Measurements from ENCODE around the gene PCDH19. TPM values are rescaled to one million over a fixed set of nuclear protein-coding genes. Genes with fewer than 3 reads are reported as not detected.

PCDH19 gene
- total and polyA plus RNA-seq, 2 of the 13 experiments (the other 11 are each of a cell fraction or from before 2014, with no cell fraction given), result 0.02 to 0.09 TPM

DNA sequence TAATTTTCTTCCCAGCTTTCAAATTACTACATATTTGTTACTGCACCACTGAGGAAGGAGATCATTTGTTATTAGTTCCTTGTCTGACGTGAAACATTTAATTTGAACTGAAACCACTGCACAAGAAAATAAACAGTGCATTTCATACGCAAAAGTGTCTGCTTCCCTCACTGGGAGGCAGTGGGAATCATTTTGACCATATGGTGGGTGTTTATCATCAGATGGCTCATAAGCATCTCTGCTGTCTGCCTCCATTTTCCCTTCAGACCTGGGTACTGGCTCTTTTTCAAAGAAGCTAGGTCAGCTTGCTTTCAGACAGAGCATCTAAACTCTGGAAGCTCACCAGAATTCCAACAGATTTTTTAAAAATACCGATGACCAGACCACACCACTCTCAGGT, 135.2 kb downstream of the PCDH19 start:
- in situ Hi-C loops (cut with HindIII; ENCODE audit: extremely low pct_ligation_motif_present, low pct_unique_long_range_greater_than_20kb), result no loop called here
- no peak for TF ChIP-seq ZNF556 (CRISPR knock-in tag; IDR thresholded peaks at IDR 0.05; ENCODE audit: borderline replicate concordance)
- no peak for TF ChIP-seq ZNF75D (CRISPR knock-in tag; IDR thresholded peaks at IDR 0.05; ENCODE audit: borderline replicate concordance)
- TF ChIP-seq, protein P1, sequence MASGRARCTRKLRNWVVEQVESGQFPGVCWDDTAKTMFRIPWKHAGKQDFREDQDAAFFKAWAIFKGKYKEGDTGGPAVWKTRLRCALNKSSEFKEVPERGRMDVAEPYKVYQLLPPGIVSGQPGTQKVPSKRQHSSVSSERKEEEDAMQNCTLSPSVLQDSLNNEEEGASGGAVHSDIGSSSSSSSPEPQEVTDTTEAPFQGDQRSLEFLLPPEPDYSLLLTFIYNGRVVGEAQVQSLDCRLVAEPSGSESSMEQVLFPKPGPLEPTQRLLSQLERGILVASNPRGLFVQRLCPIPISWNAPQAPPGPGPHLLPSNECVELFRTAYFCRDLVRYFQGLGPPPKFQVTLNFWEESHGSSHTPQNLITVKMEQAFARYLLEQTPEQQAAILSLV (CRISPR knock-in tag; IDR thresholded peaks at IDR 0.05; ENCODE audit: borderline replicate concordance), result no peak
- BruUV-seq (replicated peaks), result no TSS peak

GRCh38 chrX:100265179-100265578, 144.9 kb downstream of the PCDH19 start:
- no peaks in the 10 kb centered on the region for H4K20me1 ChIP-seq (ENCODE audit: insufficient read depth, low read length)
- BruUV-seq (replicated peaks), result no TSS peak
- no peaks in the 10 kb centered on the region for H3K4me1 ChIP-seq (ENCODE audit: insufficient read depth, low read length)
- intact Hi-C loops (cut with micrococcal nuclease; ENCODE audit: unreplicated experiment) (no loop called here), in situ Hi-C loops (cut with HindIII; ENCODE audit: extremely low pct_ligation_motif_present, low pct_unique_long_range_greater_than_20kb) (no loop called here)
- TF ChIP-seq PCBP1 (IDR thresholded peaks at IDR 0.05; ENCODE audit: borderline replicate concordance, low read depth, low read length) (no peak), MNT (IDR thresholded peaks at IDR 0.05) (no peak), ZNF607 (CRISPR knock-in tag; IDR thresholded peaks at IDR 0.05; ENCODE audit: borderline replicate concordance) (no peak)
- H3K9me3 ChIP-seq (ENCODE audit: low read length), result no peaks in the 10 kb centered on the region
- no peak overlapping the region for H2AFZ ChIP-seq (ENCODE audit: low read length)
- H3K4me2 ChIP-seq (ENCODE audit: low read depth, low read length), result no peak overlapping the region
- FAIRE-seq, result no peak
- no peaks in the 10 kb centered on the region for H3K79me2 ChIP-seq (ENCODE audit: insufficient read depth, low read length)
- ChIA-PET POLR2A (no interaction called here), CTCF (ENCODE audit: low intra/inter-chr PET ratio, low total read pairs) (no interaction called here)
- DNase-seq (ENCODE audit: low spot score), result no peak
- H3K9ac ChIP-seq (ENCODE audit: insufficient read depth, low read depth, low read length), result no peak overlapping the region
- ATAC-seq, result no peak
- H3K36me3 ChIP-seq (replicated peaks in 1 of 2; ENCODE audit: control insufficient read depth in 1 of 2, insufficient read depth in 2 of 2, low read length in 2 of 2), result no peaks in the 10 kb centered on the region
- no peak overlapping the region for H3K4me3 ChIP-seq (replicated peaks in 1 of 3; ENCODE audit: insufficient read depth in 1 of 3, low read depth in 2 of 3, low read length in 3 of 3)
- H3K27me3 ChIP-seq (ENCODE audit: control insufficient read depth in 1 of 2, insufficient read depth in 2 of 2, low read length in 2 of 2), result no peaks in the 10 kb centered on the region
- H3K27ac ChIP-seq (ENCODE audit: extremely low read length, insufficient read depth, low read length), result no peak overlapping the region

More for the DNA sequence above, 135.2 kb downstream of the PCDH19 start:
- Histone ChIP-seq H3K4me1 (ENCODE audit: insufficient read depth, low read length) (no peaks in the 10 kb centered on the region), H3K4me2 (ENCODE audit: low read depth, low read length) (no peak overlapping the region), H3K27ac (ENCODE audit: extremely low read length, insufficient read depth, low read length) (no peak overlapping the region), H3K4me3 (replicated peaks in 1 of 3; ENCODE audit: insufficient read depth in 1 of 3, low read depth in 2 of 3, low read length in 3 of 3) (no peak overlapping the region), H4K20me1 (ENCODE audit: insufficient read depth, low read length) (no peaks in the 10 kb centered on the region), H2AFZ (ENCODE audit: low read length) (no peak overlapping the region), H3K27me3 (ENCODE audit: control insufficient read depth in 1 of 2, insufficient read depth in 2 of 2, low read length in 2 of 2) (no peaks in the 10 kb centered on the region), H3K36me3 (replicated peaks in 1 of 2; ENCODE audit: control insufficient read depth in 1 of 2, insufficient read depth in 2 of 2, low read length in 2 of 2) (no peaks in the 10 kb centered on the region), H3K79me2 (ENCODE audit: insufficient read depth, low read length) (no peaks in the 10 kb centered on the region), H3K9me3 (ENCODE audit: low read length) (no peaks in the 10 kb centered on the region), H3K9ac (ENCODE audit: insufficient read depth, low read depth, low read length) (no peak overlapping the region)
- ChIA-PET POLR2A (no interaction called here), CTCF (ENCODE audit: low intra/inter-chr PET ratio, low total read pairs) (no interaction called here)
- intact Hi-C loops (cut with micrococcal nuclease; ENCODE audit: unreplicated experiment), result no loop called here
- DNase-seq (ENCODE audit: low spot score), result no peak
- 0% methylated on average over 3 of the region's 3 CpGs for WGBS (ENCODE audit: low lambda C conversion rate)
- FAIRE-seq, result no peak
- no peak for ATAC-seq
